ENCODE results near the gene DLG3.
"Not testable (repeated sequence)": the region's sequence is repeated elsewhere in the genome, so short reads cannot be mapped to it uniquely, and the experiment has no call there.

DLG3 gene

DNA sequence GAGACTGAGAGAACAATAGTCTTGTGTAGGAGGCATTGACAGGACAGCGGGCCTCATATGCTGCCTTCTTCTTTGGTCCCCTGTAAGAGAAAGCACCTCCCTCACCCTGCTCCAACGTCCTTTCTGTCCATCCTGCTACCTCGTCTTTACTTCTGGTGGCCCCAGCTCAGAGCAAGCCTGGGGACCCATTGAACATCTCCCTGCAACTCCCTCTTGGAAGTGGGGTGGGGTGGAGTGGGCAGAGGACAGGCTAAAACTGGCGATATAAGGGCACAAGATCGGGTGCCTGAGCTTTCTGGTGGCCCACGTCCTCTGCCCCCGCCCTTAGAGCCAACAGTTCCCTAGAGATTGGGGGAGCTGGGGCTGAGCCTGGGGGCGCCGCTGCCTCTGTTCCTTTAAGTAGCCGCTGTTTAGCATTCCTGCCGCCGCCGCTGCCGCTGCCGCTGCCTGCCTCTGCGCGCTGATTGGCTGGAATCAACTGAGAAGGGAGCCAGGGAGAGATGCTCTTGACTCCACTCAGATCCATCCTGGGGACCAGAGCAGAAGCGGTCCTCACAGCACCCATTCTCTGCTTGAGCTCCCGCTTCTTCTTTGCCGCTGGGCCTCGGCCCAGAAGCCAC lies at the start of gene DLG3:
Gene DLG3 (plus strand): TSS at position 510 of the 620 bp plus-strand sequence. CDS start 367 bp downstream, outside the sequence.
- H3K79me2 ChIP-seq = no peaks in the 10 kb centered on the region
- H3K4me1 ChIP-seq = no peaks in the 10 kb centered on the region
- H3K9ac ChIP-seq = no peak within 1 kb of the TSS
- no peak within 1 kb of the TSS for H3K4me2 ChIP-seq (ENCODE audit: low read length)
- H3K36me3 ChIP-seq (ENCODE audit: control insufficient read depth, insufficient read depth, low read length) = no peaks in the 10 kb centered on the region
- TF ChIP-seq CTCF (IDR thresholded peaks at IDR 0.05) = no peak
- H3K27me3 ChIP-seq (ENCODE audit: control insufficient read depth, insufficient read depth, low read length) = no peaks in the 10 kb centered on the region
- no peak within 1 kb of the TSS for H3K4me3 ChIP-seq (ENCODE audit: low read depth, low read length)
- H3K27ac ChIP-seq = no peak within 1 kb of the TSS
- H3K9me3 ChIP-seq (ENCODE audit: control insufficient read depth, low read length) = no peaks in the 10 kb centered on the region
- peak within 1 kb of the TSS; percentile 38 for H2AFZ ChIP-seq

GRCh38 chrX:70398899-70399298 lies 45.7 kb upstream of the DLG3 start:
- Histone ChIP-seq H3K27me3 (ENCODE audit: control insufficient read depth, insufficient read depth, low read length) (no peaks in the 10 kb centered on the region), H3K36me3 (ENCODE audit: control insufficient read depth, insufficient read depth, low read length) (no peaks in the 10 kb centered on the region), H3K9ac (no peak overlapping the region), H3K4me2 (ENCODE audit: low read length) (no peak overlapping the region), H3K79me2 (no peaks in the 10 kb centered on the region), H3K4me1 (no peaks in the 10 kb centered on the region), H3K9me3 (ENCODE audit: control insufficient read depth, low read length) (no peaks in the 10 kb centered on the region), H2AFZ (no peak overlapping the region), H3K27ac (no peak overlapping the region), H3K4me3 (ENCODE audit: low read depth, low read length) (no peak overlapping the region)
- TF ChIP-seq CTCF (IDR thresholded peaks at IDR 0.05) = no peak

DNA sequence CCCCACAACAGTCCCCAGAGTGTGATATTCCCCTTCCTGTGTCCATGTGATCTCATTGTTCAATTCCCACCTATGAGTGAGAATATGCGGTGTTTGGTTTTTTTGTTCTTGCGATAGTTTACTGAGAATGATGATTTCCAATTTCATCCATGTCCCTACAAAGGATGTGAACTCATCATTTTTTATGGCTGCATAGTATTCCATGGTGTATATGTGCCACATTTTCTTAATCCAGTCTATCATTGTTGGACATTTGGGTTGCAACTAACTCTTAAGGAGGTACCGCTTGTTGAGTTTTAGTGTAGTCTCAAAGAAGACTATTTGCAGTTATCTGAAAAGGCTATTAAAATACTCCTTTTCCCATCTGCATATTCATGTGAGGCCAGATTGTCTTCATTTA lies 44.5 kb upstream of the DLG3 start:
- H2AFZ ChIP-seq; H3K79me2 ChIP-seq; H3K9me3 ChIP-seq (ENCODE audit: control insufficient read depth, low read length); H3K4me1 ChIP-seq; H3K27ac ChIP-seq; H3K27me3 ChIP-seq (ENCODE audit: control insufficient read depth, insufficient read depth, low read length); H3K4me2 ChIP-seq (ENCODE audit: low read length); H3K9ac ChIP-seq; H3K4me3 ChIP-seq (ENCODE audit: low read depth, low read length); H3K36me3 ChIP-seq (ENCODE audit: control insufficient read depth, insufficient read depth, low read length): not testable (repeated sequence)

- no peak overlapping the region for H3K9ac ChIP-seq
- no peaks in the 10 kb centered on the region for H3K79me2 ChIP-seq
- no peak overlapping the region for H2AFZ ChIP-seq
- H3K4me1 ChIP-seq = no peaks in the 10 kb centered on the region
- no peaks in the 10 kb centered on the region for H3K27me3 ChIP-seq (ENCODE audit: control insufficient read depth, insufficient read depth, low read length)
- H3K27ac ChIP-seq = no peak overlapping the region
- H3K4me3 ChIP-seq (ENCODE audit: low read depth, low read length) = no peak overlapping the region
- H3K36me3 ChIP-seq (ENCODE audit: control insufficient read depth, insufficient read depth, low read length) = no peaks in the 10 kb centered on the region
- no peaks in the 10 kb centered on the region for H3K9me3 ChIP-seq (ENCODE audit: control insufficient read depth, low read length)
- TF ChIP-seq CTCF (IDR thresholded peaks at IDR 0.05) = no peak
- no peak overlapping the region for H3K4me2 ChIP-seq (ENCODE audit: low read length)
Measured at GRCh38 chrX:70402721-70403120, 41.9 kb upstream of the DLG3 start.

DNA sequence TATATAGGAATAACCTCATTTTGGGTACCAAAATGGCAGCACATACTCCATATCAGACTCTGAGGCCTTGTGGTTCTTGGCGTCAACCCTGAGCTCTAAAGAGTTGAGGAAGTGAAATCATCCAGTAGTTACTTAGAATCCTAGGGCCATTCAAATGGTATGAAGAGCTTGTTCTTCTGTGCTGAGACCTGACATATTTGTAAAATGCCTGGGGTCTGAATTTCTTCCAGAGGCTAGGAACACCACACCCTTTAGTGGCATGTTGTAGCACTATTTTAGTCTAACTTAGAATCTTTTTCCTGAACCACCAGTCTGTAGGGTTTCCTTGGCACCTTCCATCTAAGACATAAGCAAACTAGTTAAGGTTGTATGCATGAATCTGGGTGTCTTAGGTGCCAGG lies 39.6 kb upstream of the DLG3 start:
- H3K4me2 ChIP-seq (ENCODE audit: low read length) = no peak overlapping the region
- no peak overlapping the region for H3K27ac ChIP-seq
- H3K27me3 ChIP-seq (ENCODE audit: control insufficient read depth, insufficient read depth, low read length) = no peaks in the 10 kb centered on the region
- no peak overlapping the region for H3K9ac ChIP-seq
- no peak overlapping the region for H2AFZ ChIP-seq
- no peak overlapping the region for H3K4me3 ChIP-seq (ENCODE audit: low read depth, low read length)
- no peaks in the 10 kb centered on the region for H3K79me2 ChIP-seq
- no peaks in the 10 kb centered on the region for H3K36me3 ChIP-seq (ENCODE audit: control insufficient read depth, insufficient read depth, low read length)
- H3K4me1 ChIP-seq = no peaks in the 10 kb centered on the region
- no peak for TF ChIP-seq CTCF (IDR thresholded peaks at IDR 0.05)
- H3K9me3 ChIP-seq (ENCODE audit: control insufficient read depth, low read length) = no peaks in the 10 kb centered on the region

All from parathyroid adenoma (tissue), 2 donors.